ENCODE measurements around the gene MCCC2.
"Not testable (repeated sequence)": the region's sequence is repeated elsewhere in the genome, so short reads cannot be mapped to it uniquely, and the experiment has no call there.

- TF ChIP-seq CTCF (IDR thresholded peaks at IDR 0.05); POLR2AphosphoS5 (IDR thresholded peaks at IDR 0.05); POLR2A (IDR thresholded peaks at IDR 0.05; ENCODE audit: low read depth): not testable (repeated sequence)
These were observed 36.3 kb upstream of the MCCC2 start for GRCh38 chr5:71550885-71551284.
